HEK293 (cell line): ENCODE data around the gene TNKS2.

Experiments used
- CTCF ChIA-PET: fragments of 350-600 bp; formaldehyde crosslinking; extraction: SDS; loops from one replicate; lab custom pipeline; 2021; ENCODE audit warnings: antibody characterized with exemption; lab: Yijun Ruan, JAX
- POLR2A ChIA-PET: fragments of 300-600 bp; formaldehyde crosslinking; extraction: SDS; loops from one replicate; lab custom pipeline; 2020; ENCODE audit warnings: antibody characterized with exemption, inconsistent platforms; lab: Yijun Ruan, JAX
- H3K27ac ChIP-seq: fragments of 200-500 bp; sonication (Bioruptor generic); 2 replicates; pipeline ENCODE4 v1.5.1; 2014; ENCODE audit warnings: low read depth, low read length, control low read depth, inconsistent platforms; ENCODE audit errors: extremely low read depth
- H3K36me3 ChIP-seq, 2 experiments: fragments of 200-500 bp in 1 of 2; sonication (Bioruptor generic) in 1 of 2; 1 replicate in 1 of 2; 2 replicates in 1 of 2; pipeline ENCODE4 v1.5.1; 2014 to 2017; ENCODE audit warnings: inconsistent platforms in 2 of 2, low read length in 2 of 2; ENCODE audit not compliant: control insufficient read depth in 2 of 2, insufficient read depth in 1 of 2
- H3K4me1 ChIP-seq: fragments of 200-500 bp; sonication (Bioruptor generic); 2 replicates; pipeline ENCODE4 v1.5.1; 2014; ENCODE audit warnings: mild to moderate bottlenecking, low read length, inconsistent platforms; ENCODE audit not compliant: control insufficient read depth, insufficient read depth
- H3K4me3 ChIP-seq: 2 replicates; pipeline ENCODE4 v1.5.1; 2011; ENCODE audit warnings: low read depth, mild to moderate bottlenecking, control low read depth, low read length, moderate library complexity
- H3K9me3 ChIP-seq: fragments of 200-500 bp; sonication (Bioruptor generic); 2 replicates; pipeline ENCODE4 v1.5.1; 2014; ENCODE audit warnings: low read depth, low read length, inconsistent platforms; ENCODE audit not compliant: control insufficient read depth, insufficient read depth
- BCL11A ChIP-seq: fragments of 450-650 bp; formaldehyde crosslinking; IDR thresholded peaks from 2 replicates; pipeline ENCODE4 v1.5.1; 2016; ENCODE audit warnings: low read depth, missing biosample characterization, missing genetic modification characterization
- GLIS1 ChIP-seq: fragments of 450-650 bp; formaldehyde crosslinking; IDR thresholded peaks from 2 replicates; pipeline ENCODE4 v1.5.1; 2016; ENCODE audit warnings: missing biosample characterization, missing genetic modification characterization
- PRDM6 ChIP-seq: fragments of 450-650 bp; formaldehyde crosslinking; IDR thresholded peaks from 2 replicates; pipeline ENCODE4 v1.5.1; 2017; ENCODE audit warnings: missing biosample characterization, missing genetic modification characterization
- TCF7L2 ChIP-seq: IDR thresholded peaks from 2 replicates; pipeline ENCODE4 v1.6.1; 2011; ENCODE audit warnings: low read depth, mild to moderate bottlenecking, inconsistent platforms, low read length, moderate library complexity, borderline replicate concordance
- ZBTB8A ChIP-seq: fragments of 450-650 bp; formaldehyde crosslinking; IDR thresholded peaks from 2 replicates; pipeline ENCODE4 v1.5.1; 2016; ENCODE audit warnings: missing biosample characterization, missing genetic modification characterization
- ZNF211 ChIP-seq: fragments of 450-650 bp; formaldehyde crosslinking; IDR thresholded peaks from 2 replicates; pipeline ENCODE4 v1.5.1; 2016; ENCODE audit warnings: low read depth, missing biosample characterization, missing genetic modification characterization
- ZNF223 ChIP-seq: fragments of 450-650 bp; formaldehyde crosslinking; IDR thresholded peaks from 2 replicates; pipeline ENCODE4 v1.5.1; 2016; ENCODE audit warnings: missing biosample characterization, missing genetic modification characterization
- ZNF362 ChIP-seq: fragments of 450-650 bp; formaldehyde crosslinking; IDR thresholded peaks from 2 replicates; pipeline ENCODE4 v1.5.1; 2016; ENCODE audit warnings: missing biosample characterization, missing genetic modification characterization
- ZNF394 ChIP-seq: fragments of 450-650 bp; formaldehyde crosslinking; IDR thresholded peaks from 2 replicates; pipeline ENCODE4 v1.5.1; 2016; ENCODE audit warnings: missing biosample characterization, missing genetic modification characterization, mild to moderate bottlenecking, moderate library complexity, borderline replicate concordance
- ZNF426 ChIP-seq: fragments of 450-650 bp; formaldehyde crosslinking; IDR thresholded peaks from 2 replicates; pipeline ENCODE4 v1.5.1; 2017; ENCODE audit warnings: missing biosample characterization, missing genetic modification characterization, mild to moderate bottlenecking, inconsistent platforms, moderate library complexity
- ZNF610 ChIP-seq: fragments of 450-650 bp; formaldehyde crosslinking; IDR thresholded peaks from 2 replicates; pipeline ENCODE4 v1.5.1; 2016; ENCODE audit warnings: missing biosample characterization, missing genetic modification characterization, borderline replicate concordance
- ZNF621 ChIP-seq: fragments of 450-650 bp; formaldehyde crosslinking; IDR thresholded peaks from 2 replicates; pipeline ENCODE4 v1.5.1; 2017; ENCODE audit warnings: missing biosample characterization, missing genetic modification characterization
- ZNF768 ChIP-seq: fragments of 450-650 bp; formaldehyde crosslinking; IDR thresholded peaks from 2 replicates; pipeline ENCODE4 v1.5.1; 2018; ENCODE audit warnings: missing biosample characterization, mild to moderate bottlenecking, missing genetic modification characterization
- TF ChIP-seq, protein P1 (sequence below): fragments of 450-650 bp; formaldehyde crosslinking; IDR thresholded peaks from 2 replicates; pipeline ENCODE4 v1.5.1; 2016; ENCODE audit warnings: missing biosample characterization, missing genetic modification characterization
- TF ChIP-seq, protein P2 (sequence below): fragments of 450-650 bp; formaldehyde crosslinking; IDR thresholded peaks from 2 replicates; pipeline ENCODE4 v1.5.1; 2016; ENCODE audit warnings: missing biosample characterization, missing genetic modification characterization, borderline replicate concordance

Gene TNKS2

GRCh38 chr10:91766676-91767075 is 31.6 kb upstream of the TNKS2 start:
- Histone ChIP-seq H3K4me3 (no peak overlapping the region), H3K4me1 (no peaks in the 10 kb centered on the region), H3K27ac (no peak overlapping the region), H3K36me3 (no peaks in the 10 kb centered on the region), H3K9me3 (peaks cover 2% of the 10 kb centered on the region; the same call in 1 of the 2 replicates)
- TF ChIP-seq ZNF621 (tag by site-specific recombination) (no peak), ZBTB8A (tag by site-specific recombination) (no peak), ZNF211 (tag by site-specific recombination) (no peak), ZNF426 (tag by site-specific recombination) (no peak), PRDM6 (tag by site-specific recombination) (no peak), ZNF394 (no peak), TCF7L2 (no peak), ZNF362 (tag by site-specific recombination) (no peak), ZNF223 (tag by site-specific recombination) (no peak), ZNF610 (tag by site-specific recombination) (no peak), ZNF768 (tag by site-specific recombination) (no peak), BCL11A (tag by site-specific recombination) (no peak), GLIS1 (tag by site-specific recombination) (no peak)
- TF ChIP-seq, protein P1, sequence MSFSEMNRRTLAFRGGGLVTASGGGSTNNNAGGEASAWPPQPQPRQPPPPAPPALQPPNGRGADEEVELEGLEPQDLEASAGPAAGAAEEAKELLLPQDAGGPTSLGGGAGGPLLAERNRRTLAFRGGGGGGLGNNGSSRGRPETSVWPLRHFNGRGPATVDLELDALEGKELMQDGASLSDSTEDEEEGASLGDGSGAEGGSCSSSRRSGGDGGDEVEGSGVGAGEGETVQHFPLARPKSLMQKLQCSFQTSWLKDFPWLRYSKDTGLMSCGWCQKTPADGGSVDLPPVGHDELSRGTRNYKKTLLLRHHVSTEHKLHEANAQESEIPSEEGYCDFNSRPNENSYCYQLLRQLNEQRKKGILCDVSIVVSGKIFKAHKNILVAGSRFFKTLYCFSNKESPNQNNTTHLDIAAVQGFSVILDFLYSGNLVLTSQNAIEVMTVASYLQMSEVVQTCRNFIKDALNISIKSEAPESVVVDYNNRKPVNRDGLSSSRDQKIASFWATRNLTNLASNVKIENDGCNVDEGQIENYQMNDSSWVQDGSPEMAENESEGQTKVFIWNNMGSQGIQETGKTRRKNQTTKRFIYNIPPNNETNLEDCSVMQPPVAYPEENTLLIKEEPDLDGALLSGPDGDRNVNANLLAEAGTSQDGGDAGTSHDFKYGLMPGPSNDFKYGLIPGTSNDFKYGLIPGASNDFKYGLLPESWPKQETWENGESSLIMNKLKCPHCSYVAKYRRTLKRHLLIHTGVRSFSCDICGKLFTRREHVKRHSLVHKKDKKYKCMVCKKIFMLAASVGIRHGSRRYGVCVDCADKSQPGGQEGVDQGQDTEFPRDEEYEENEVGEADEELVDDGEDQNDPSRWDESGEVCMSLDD: no peak
- TF ChIP-seq, protein P2, sequence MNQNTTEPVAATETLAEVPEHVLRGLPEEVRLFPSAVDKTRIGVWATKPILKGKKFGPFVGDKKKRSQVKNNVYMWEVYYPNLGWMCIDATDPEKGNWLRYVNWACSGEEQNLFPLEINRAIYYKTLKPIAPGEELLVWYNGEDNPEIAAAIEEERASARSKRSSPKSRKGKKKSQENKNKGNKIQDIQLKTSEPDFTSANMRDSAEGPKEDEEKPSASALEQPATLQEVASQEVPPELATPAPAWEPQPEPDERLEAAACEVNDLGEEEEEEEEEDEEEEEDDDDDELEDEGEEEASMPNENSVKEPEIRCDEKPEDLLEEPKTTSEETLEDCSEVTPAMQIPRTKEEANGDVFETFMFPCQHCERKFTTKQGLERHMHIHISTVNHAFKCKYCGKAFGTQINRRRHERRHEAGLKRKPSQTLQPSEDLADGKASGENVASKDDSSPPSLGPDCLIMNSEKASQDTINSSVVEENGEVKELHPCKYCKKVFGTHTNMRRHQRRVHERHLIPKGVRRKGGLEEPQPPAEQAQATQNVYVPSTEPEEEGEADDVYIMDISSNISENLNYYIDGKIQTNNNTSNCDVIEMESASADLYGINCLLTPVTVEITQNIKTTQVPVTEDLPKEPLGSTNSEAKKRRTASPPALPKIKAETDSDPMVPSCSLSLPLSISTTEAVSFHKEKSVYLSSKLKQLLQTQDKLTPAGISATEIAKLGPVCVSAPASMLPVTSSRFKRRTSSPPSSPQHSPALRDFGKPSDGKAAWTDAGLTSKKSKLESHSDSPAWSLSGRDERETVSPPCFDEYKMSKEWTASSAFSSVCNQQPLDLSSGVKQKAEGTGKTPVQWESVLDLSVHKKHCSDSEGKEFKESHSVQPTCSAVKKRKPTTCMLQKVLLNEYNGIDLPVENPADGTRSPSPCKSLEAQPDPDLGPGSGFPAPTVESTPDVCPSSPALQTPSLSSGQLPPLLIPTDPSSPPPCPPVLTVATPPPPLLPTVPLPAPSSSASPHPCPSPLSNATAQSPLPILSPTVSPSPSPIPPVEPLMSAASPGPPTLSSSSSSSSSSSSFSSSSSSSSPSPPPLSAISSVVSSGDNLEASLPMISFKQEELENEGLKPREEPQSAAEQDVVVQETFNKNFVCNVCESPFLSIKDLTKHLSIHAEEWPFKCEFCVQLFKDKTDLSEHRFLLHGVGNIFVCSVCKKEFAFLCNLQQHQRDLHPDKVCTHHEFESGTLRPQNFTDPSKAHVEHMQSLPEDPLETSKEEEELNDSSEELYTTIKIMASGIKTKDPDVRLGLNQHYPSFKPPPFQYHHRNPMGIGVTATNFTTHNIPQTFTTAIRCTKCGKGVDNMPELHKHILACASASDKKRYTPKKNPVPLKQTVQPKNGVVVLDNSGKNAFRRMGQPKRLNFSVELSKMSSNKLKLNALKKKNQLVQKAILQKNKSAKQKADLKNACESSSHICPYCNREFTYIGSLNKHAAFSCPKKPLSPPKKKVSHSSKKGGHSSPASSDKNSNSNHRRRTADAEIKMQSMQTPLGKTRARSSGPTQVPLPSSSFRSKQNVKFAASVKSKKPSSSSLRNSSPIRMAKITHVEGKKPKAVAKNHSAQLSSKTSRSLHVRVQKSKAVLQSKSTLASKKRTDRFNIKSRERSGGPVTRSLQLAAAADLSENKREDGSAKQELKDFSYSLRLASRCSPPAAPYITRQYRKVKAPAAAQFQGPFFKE (tag by site-specific recombination): no peak
- POLR2A ChIA-PET: no interaction called here
- CTCF ChIA-PET: interaction anchor here (0.7 to 2.5 kb wide), 5 partner anchors 7 to 146 kb away, joined by 3 to 10 read pairs (median 3); partner anchors contain the start of gene FGFBP3
